HUES48 (cell line): Measurements from ENCODE around the gene LRRC55.
A peak's percentile ranks its signal among the peaks of the same experiment; 100 is the strongest.

ENCODE experiments used
- H3K27ac ChIP-seq: one replicate; pipeline ENCODE4 v1.7.0; 2013; ENCODE audit warnings: low read depth, low read length, inconsistent platforms
- H3K27me3 ChIP-seq: 2 replicates; pipeline ENCODE4 v1.6.1; 2013; ENCODE audit warnings: mild to moderate bottlenecking, low read length; ENCODE audit not compliant: control insufficient read depth, insufficient read depth
- H3K36me3 ChIP-seq: 2 replicates; pipeline ENCODE4 v1.6.1; 2013; ENCODE audit warnings: low read length; ENCODE audit not compliant: control insufficient read depth, insufficient read depth
- H3K4me1 ChIP-seq: 2 replicates; pipeline ENCODE4 v1.6.1; 2013; ENCODE audit warnings: mild to moderate bottlenecking, low read length; ENCODE audit not compliant: control insufficient read depth, insufficient read depth
- H3K4me3 ChIP-seq: 2 replicates; pipeline ENCODE4 v1.5.1; 2013; ENCODE audit warnings: mild to moderate bottlenecking, low read depth, low read length
- H3K9ac ChIP-seq: 2 replicates; pipeline ENCODE4 v1.6.1; 2013; ENCODE audit warnings: mild to moderate bottlenecking, low read depth, low read length, moderate library complexity
- H3K9me3 ChIP-seq: 2 replicates; pipeline ENCODE4 v1.6.1; 2013; ENCODE audit warnings: low read length; ENCODE audit not compliant: control insufficient read depth, insufficient read depth

Gene LRRC55

DNA sequence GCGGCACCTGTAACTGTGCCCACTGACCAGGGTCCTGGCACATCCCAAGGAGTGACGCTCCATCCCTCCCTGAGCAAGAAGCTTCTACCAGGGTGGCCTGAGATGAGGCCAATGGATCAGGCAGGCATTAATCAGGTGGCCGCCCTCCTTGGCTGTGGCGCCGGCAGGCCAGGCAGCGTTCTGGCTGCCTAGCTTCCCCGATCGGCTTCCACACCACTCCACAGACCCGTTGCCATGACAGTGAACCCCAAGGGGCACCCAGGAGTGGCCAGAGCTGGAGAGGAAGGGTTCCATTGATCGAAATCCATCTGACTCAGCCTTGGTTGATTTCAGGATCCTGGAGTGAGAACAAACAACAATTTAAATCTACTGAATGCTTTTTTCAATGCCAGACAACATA, 20.5 kb downstream of the LRRC55 start:
- no peak overlapping the region for H3K27ac ChIP-seq
- no peak overlapping the region for H3K4me3 ChIP-seq
- H3K4me1 ChIP-seq, result peaks cover 16% of the 10 kb centered on the region
- H3K9me3 ChIP-seq, result no peaks in the 10 kb centered on the region
- H3K27me3 ChIP-seq, result no peaks in the 10 kb centered on the region
- H3K9ac ChIP-seq, result no peak overlapping the region
- no peaks in the 10 kb centered on the region for H3K36me3 ChIP-seq

DNA sequence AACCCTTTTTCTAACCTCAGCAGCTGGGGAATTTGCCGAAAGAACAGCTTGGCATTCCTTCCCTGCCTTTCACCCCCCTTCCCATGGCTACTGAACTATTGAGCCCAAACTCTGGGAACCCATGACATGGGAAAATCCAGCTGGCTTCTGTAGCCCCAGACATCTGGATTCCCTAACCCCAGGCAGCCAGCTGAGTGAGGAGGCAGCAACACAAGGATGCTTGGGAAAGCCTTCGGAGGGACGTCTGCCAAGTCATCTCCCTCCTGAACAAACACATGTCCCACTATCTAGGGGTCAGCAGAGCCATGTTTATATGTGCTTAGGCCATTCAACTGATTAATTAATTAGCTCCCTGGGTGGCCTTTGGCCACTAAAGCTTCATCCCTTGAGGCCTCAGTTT, 21.6 kb downstream of the LRRC55 start:
- Histone ChIP-seq H3K36me3 (no peaks in the 10 kb centered on the region), H3K4me3 (no peak overlapping the region), H3K4me1 (peaks cover 16% of the 10 kb centered on the region), H3K27ac (no peak overlapping the region), H3K9me3 (no peaks in the 10 kb centered on the region), H3K27me3 (no peaks in the 10 kb centered on the region), H3K9ac (no peak overlapping the region)

DNA sequence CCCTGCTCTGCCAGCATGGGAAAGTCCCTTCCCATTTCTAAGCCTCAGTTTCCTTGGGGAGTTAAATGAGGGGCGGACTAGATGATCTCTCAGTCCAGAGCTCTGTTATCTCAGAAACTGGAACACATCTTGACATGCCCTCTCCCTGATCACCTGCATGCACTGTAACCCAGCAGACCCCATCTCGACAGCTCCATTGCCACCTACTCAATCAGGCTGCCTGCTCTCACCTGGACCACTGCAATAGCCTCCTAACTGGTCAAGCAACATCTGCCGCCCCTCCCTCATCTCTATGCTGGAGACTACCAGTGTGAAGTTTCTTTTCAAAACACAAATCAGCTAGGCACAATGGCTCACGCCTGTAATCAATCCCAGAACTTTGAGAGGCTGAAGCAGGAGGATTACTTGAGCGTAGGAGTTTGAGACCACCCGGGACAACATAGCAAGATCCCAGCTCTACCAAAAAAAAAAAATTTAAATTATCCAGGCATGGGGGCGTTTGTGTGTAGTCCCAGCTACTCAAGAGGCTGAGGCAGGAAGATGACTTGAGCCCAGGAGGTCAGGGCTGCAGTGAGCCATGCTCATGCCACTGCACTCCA, 22.2 kb downstream of the LRRC55 start:
- no peaks in the 10 kb centered on the region for H3K9me3 ChIP-seq

DNA sequence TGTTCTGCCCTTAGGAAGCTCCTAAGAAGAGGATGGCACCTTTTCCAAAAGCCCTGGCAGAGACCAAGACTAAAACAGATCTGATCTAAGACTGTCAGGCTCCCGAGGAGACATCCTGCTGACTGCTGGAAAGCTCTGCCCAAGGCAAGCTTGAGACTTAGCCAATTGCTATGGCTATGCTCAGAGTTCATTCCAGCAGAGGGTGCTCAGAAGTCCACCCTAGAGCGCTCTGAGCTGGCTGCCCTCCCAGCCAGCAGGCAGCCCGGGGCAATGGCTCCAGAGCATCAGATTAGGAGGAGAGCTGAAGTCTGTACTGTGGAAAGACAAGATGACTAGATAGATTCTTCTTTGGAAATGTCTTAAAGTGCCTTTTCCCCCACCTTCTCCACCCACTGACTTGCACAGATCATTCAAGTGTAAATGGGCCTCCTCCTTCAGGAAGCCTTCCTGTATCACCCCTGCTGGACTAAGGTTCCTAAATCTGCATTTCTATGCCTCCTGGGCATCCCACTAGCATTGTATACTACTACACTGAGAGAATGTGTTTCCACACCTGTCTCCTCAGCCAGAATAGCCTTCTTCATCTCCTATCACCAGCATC, 23.4 kb downstream of the LRRC55 start:
- H3K4me1 ChIP-seq, result peaks cover 16% of the 10 kb centered on the region
- no peaks in the 10 kb centered on the region for H3K9me3 ChIP-seq
- H3K27ac ChIP-seq, result peak overlapping the region; percentile 76
- no peaks in the 10 kb centered on the region for H3K27me3 ChIP-seq
- H3K36me3 ChIP-seq, result no peaks in the 10 kb centered on the region
- peak overlapping the region; percentile 5; the same call in 1 of the 2 replicates for H3K4me3 ChIP-seq
- no peak overlapping the region for H3K9ac ChIP-seq

More for the DNA sequence above, 22.2 kb downstream of the LRRC55 start:
- peaks cover 16% of the 10 kb centered on the region for H3K4me1 ChIP-seq
- no peak overlapping the region for H3K4me3 ChIP-seq
- no peak overlapping the region for H3K9ac ChIP-seq
- H3K27me3 ChIP-seq, result no peaks in the 10 kb centered on the region
- no peaks in the 10 kb centered on the region for H3K36me3 ChIP-seq
- no peak overlapping the region for H3K27ac ChIP-seq

DNA sequence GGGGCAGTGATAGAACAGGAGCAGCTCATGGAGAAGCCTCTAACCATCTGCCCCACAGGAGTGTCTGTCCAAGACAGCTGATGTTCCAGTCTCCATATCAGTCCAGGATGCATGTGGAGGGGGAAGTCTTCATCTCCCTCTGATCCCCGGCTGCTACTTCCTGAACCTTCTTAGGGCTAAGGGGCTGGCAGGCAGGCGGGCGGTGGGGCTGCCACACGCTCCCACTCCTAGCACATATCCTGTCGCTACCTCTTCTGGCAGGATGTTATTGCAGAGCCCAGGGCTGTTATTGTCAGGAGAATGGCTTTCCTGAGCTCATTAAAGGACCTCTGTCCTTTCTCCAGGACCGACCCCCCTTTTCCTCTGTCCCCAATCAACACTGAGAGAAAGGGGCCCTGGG, 25.4 kb downstream of the LRRC55 start:
- Histone ChIP-seq H3K9ac (no peak overlapping the region), H3K4me3 (no peak overlapping the region), H3K9me3 (no peaks in the 10 kb centered on the region), H3K4me1 (peaks cover 23% of the 10 kb centered on the region), H3K27me3 (no peaks in the 10 kb centered on the region), H3K36me3 (no peaks in the 10 kb centered on the region), H3K27ac (no peak overlapping the region)

DNA sequence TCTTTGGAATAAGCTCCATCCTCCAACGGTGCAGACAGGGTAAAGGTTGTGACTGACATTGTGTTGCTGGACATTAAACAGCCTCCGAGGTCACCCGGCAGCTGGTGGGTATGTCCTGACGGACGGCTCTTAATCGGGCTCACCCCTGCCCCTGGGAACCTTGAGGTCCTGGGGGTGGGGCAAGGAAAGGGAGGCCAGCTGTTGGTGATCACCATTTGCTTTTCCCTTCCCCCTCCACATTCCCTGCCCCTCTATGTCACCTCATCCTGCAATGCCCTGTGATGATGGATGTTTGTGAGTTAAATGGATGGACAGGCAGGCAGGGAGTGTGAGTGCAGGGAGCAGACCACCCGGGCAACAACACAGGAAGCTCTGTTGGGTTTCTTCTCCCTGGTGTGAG, 29.0 kb downstream of the LRRC55 start:
- H3K4me1 ChIP-seq, result peaks cover 31% of the 10 kb centered on the region
- no peak overlapping the region for H3K27ac ChIP-seq

DNA sequence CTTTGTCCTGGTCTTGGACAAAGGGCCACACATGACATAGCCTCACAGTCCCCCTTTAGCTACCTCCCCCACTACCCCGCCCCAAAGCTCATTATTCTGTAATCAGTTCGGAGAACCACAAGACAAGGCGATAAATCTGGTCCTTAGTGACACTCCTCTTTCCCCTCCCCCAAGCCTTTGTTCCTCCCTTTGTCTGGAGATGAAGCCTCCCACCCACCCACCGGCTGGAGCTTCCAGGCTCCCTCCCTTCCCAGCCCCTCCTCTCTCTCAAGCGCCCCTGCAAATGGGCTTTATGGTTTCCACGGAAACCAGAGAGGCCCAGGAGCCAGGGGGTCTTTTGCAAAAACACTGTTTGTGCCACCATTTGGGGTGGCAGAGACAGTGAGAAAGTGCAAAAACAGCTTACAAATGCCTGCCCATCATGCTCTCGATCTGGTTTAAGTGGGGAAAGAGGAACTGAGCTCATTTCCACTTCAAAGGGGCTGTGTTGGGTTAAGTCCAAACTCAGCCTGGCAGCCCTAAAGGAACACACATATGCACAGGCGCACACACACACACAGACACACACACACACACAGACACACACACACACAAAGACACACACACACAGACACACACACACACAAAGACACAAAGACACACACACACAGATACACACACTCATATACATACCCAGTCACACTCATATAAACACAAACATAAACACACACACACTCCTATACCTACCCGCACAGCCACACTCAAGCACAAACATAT, 31.8 kb downstream of the LRRC55 start:
- Histone ChIP-seq H3K9me3 (no peaks in the 10 kb centered on the region), H3K27me3 (no peaks in the 10 kb centered on the region), H3K4me3 (peak overlapping the region; percentile 27; the same call in 1 of the 2 replicates), H3K9ac (no peak overlapping the region), H3K36me3 (no peaks in the 10 kb centered on the region), H3K4me1 (peaks cover 29% of the 10 kb centered on the region), H3K27ac (peak overlapping the region; percentile 72)

More for the DNA sequence above, 29.0 kb downstream of the LRRC55 start:
- Histone ChIP-seq H3K9ac (no peak overlapping the region), H3K27me3 (no peaks in the 10 kb centered on the region), H3K9me3 (no peaks in the 10 kb centered on the region), H3K4me3 (no peak overlapping the region), H3K36me3 (no peaks in the 10 kb centered on the region)

DNA sequence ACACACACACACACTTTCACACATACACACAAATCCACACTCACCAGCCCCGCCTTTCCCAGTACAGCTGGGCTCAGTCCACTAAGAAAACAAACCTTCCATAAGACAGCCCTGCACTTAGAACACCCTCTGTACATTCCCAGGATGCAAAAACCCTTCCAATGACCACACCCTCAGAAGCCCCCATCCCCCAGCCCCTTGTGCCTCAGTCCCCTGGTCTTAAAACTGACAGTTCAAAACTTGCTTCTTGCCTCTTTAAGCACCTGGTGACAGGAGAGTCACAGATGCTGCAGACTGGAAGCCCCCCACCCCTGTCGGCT, 32.3 kb downstream of the LRRC55 start:
- H3K36me3 ChIP-seq, result no peaks in the 10 kb centered on the region
- no peak overlapping the region for H3K9ac ChIP-seq

DNA sequence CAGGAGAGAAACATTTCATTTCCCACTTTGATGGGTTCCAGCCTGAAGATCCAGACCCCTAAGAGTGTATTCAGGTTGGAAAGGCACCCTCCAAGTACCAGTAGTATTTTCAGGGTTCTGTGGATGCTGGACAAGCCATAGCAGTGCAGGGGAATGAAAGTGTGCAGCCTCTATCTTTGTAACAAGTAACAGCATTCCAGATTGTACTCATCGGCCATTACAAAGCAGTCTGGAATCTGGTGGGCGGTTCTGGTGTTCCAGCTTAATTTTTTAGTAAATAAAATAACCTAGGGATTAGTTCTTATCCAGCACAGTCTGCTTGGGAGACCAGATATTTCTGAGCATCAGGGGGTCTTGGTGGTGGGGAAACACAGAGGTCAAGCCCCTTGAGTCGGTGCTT, 32.7 kb downstream of the LRRC55 start:
- Histone ChIP-seq H3K27ac (no peak overlapping the region), H3K9ac (no peak overlapping the region), H3K27me3 (no peaks in the 10 kb centered on the region), H3K4me3 (no peak overlapping the region), H3K4me1 (peaks cover 29% of the 10 kb centered on the region), H3K9me3 (no peaks in the 10 kb centered on the region), H3K36me3 (no peaks in the 10 kb centered on the region)

More for the DNA sequence above, 32.3 kb downstream of the LRRC55 start:
- H3K4me1 ChIP-seq, result peaks cover 29% of the 10 kb centered on the region
- H3K27me3 ChIP-seq, result no peaks in the 10 kb centered on the region
- peak overlapping the region; percentile 72 for H3K27ac ChIP-seq
- no peaks in the 10 kb centered on the region for H3K9me3 ChIP-seq
- no peak overlapping the region for H3K4me3 ChIP-seq

DNA sequence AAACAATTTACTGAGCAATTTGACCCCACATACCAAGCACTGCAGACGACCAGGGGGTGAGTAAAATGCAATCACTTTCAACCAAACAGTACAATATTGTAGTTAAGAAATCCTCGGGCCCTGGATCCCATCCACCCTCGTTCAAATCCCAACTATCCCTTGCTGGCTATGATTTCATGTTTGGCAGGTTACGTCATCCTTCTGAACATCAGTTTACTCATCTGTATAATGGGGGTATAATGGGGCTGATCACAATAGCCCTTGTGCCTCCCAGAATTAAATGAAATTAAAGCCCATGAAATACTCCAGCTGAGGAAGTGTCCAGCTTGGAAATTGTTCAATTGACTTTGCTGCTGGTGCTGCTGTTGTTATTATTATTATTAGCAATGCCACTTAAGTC, 34.7 kb downstream of the LRRC55 start:
- Histone ChIP-seq H3K36me3 (no peaks in the 10 kb centered on the region), H3K27ac (no peak overlapping the region), H3K4me3 (no peak overlapping the region), H3K9ac (no peak overlapping the region), H3K27me3 (no peaks in the 10 kb centered on the region), H3K9me3 (no peaks in the 10 kb centered on the region), H3K4me1 (peaks cover 22% of the 10 kb centered on the region)

DNA sequence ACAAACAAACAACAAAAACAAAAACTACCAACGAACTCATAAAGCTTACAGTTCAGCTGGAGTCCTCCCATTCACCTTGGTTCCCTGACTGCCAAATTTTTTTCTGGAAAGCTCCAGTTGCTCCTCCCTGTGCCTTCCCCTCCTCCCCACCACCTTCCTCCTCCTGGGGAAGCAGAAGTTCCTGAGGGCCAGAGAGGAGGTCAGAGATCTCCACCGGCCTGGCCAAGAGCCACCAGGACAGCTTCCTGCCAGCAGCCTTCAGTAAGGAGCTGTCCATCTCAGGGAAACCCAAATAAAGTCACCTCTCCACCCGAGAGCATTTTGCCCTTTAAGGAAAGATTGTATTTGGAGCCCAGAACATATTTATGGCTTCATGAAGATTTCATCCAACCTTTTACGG, 35.3 kb downstream of the LRRC55 start:
- Histone ChIP-seq H3K27ac (no peak overlapping the region), H3K4me1 (peaks cover 22% of the 10 kb centered on the region), H3K9me3 (no peaks in the 10 kb centered on the region), H3K27me3 (no peaks in the 10 kb centered on the region), H3K36me3 (no peaks in the 10 kb centered on the region), H3K9ac (no peak overlapping the region), H3K4me3 (no peak overlapping the region)
